GM23248 (cell line): ENCODE data around the gene APOH. TPM values are rescaled to one million over a fixed set of nuclear protein-coding genes. Genes with fewer than 3 reads are reported as not detected.
A peak's percentile ranks its signal among the peaks of the same experiment; 100 is the strongest.
"Not testable (repeated sequence)": the region's sequence is repeated elsewhere in the genome, so short reads cannot be mapped to it uniquely, and the experiment has no call there.

Experiments used
- DNase-seq: peaks from one replicate; pipeline ENCODE4 v3.0.0-alpha.2; 2015
- H2AFZ ChIP-seq: fragments of 200-600 bp; sonication (generic); 2 replicates; pipeline ENCODE4 v1.6.1; 2016; ENCODE audit warnings: antibody characterized with exemption
- H3F3A ChIP-seq: fragments of 200-600 bp; sonication (generic); 2 replicates; pipeline ENCODE4 v1.6.1; 2016; ENCODE audit warnings: mild to moderate bottlenecking, antibody characterized with exemption, mixed run types; ENCODE audit not compliant: insufficient read depth
- H3K27ac ChIP-seq: fragments of 200-600 bp; sonication (generic); 2 replicates; pipeline ENCODE4 v1.5.1; 2016; ENCODE audit warnings: mild to moderate bottlenecking
- H3K27me3 ChIP-seq: fragments of 200-600 bp; sonication (generic); replicated peaks from 2 replicates; pipeline ENCODE4 v1.6.1; 2016; ENCODE audit warnings: mild to moderate bottlenecking; ENCODE audit not compliant: insufficient read depth
- H3K36me3 ChIP-seq: fragments of 200-600 bp; sonication (generic); 2 replicates; pipeline ENCODE4 v1.6.1; 2016; ENCODE audit warnings: low read depth, mild to moderate bottlenecking
- H3K4me1 ChIP-seq: fragments of 200-600 bp; sonication (generic); 2 replicates; pipeline ENCODE4 v1.6.1; 2016; ENCODE audit warnings: mild to moderate bottlenecking; ENCODE audit not compliant: insufficient read depth
- H3K4me2 ChIP-seq: fragments of 200-600 bp; sonication (generic); one replicate; pipeline ENCODE4 v1.6.1; 2016; ENCODE audit warnings: mild to moderate bottlenecking; ENCODE audit not compliant: unreplicated experiment
- H3K4me3 ChIP-seq: fragments of 200-600 bp; sonication (generic); 2 replicates; pipeline ENCODE4 v1.5.1; 2016; ENCODE audit warnings: mild to moderate bottlenecking
- H3K79me2 ChIP-seq: fragments of 200-600 bp; sonication (generic); 2 replicates; pipeline ENCODE4 v1.6.1; 2016; ENCODE audit warnings: mild to moderate bottlenecking; ENCODE audit not compliant: insufficient read depth
- H3K9ac ChIP-seq: fragments of 200-600 bp; sonication (generic); 2 replicates; pipeline ENCODE4 v1.6.1; 2016; ENCODE audit warnings: mild to moderate bottlenecking
- H3K9me2 ChIP-seq: fragments of 200-600 bp; sonication (generic); 2 replicates; pipeline ENCODE4 v1.6.1; 2016; ENCODE audit warnings: mixed run types, mild to moderate bottlenecking, moderate library complexity; ENCODE audit not compliant: insufficient read depth
- H3K9me3 ChIP-seq: fragments of 200-600 bp; sonication (generic); one replicate; pipeline ENCODE4 v1.6.1; 2017; ENCODE audit warnings: low read depth
- H4K20me1 ChIP-seq: fragments of 200-600 bp; sonication (generic); 2 replicates; pipeline ENCODE4 v1.6.0; 2016; ENCODE audit not compliant: insufficient read depth
- EZH2 ChIP-seq: fragments of 200-600 bp; sonication (generic); IDR thresholded peaks from 2 replicates; pipeline ENCODE4 v1.6.1; 2018; ENCODE audit warnings: antibody characterized with exemption, mild to moderate bottlenecking; ENCODE audit not compliant: insufficient read depth, poor library complexity, severe bottlenecking
- EZH2phosphoT487 ChIP-seq: fragments of 200-600 bp; sonication (generic); IDR thresholded peaks from 2 replicates; pipeline ENCODE4 v1.6.1; 2018; ENCODE audit warnings: antibody characterized with exemption, moderate library complexity, mild to moderate bottlenecking, low read depth; ENCODE audit not compliant: insufficient read depth
- WGBS, 2 experiments: methylation state at CpG; one replicate each; pipeline ENCODE4 v1.1.6; 2015 to 2017; ENCODE audit warnings: low lambda C conversion rate in 2 of 2, low coverage in 1 of 2; ENCODE audit errors: missing lambda C conversion rate in 2 of 2; 5-methylcytosine and 5-hydroxymethylcytosine counted together
- in situ Hi-C: fragments of 300-500 bp; cut with MboI; formaldehyde crosslinking; loops from 2 replicates; pipeline ENCODE4 v1.15.0; 2020
- polyA plus RNA-seq: library from polyadenylated mRNA; unstranded; fragments of >200 nt; fragmentation: Nextera tagmentation; extraction: Ambion mirVana; gene quantifications from 2 replicates; pipeline ENCODE4 v1.2.1, GENCODE V29; 2016
- total RNA-seq: library from RNA; depleted of rRNA; stranded (reverse); fragments of >200 nt; shearing (Covaris generic); gene quantifications from 2 replicates; pipeline ENCODE4 v1.2.3, GENCODE V29; 2014

Gene APOH
- total and polyA plus RNA-seq, 2 experiments from 2014 or later, result not detected

- Histone ChIP-seq H3K36me3 (no peaks in the 10 kb centered on the region), H3K27ac (no peak overlapping the region), H2AFZ (no peak overlapping the region), H3K9me2 (no peaks in the 10 kb centered on the region), H3K9me3 (no peaks in the 10 kb centered on the region), H3K9ac (no peak overlapping the region), H3K4me2 (no peak overlapping the region), H3K27me3 (no peaks in the 10 kb centered on the region), H3K4me1 (no peaks in the 10 kb centered on the region), H4K20me1 (no peaks in the 10 kb centered on the region), H3K79me2 (no peaks in the 10 kb centered on the region), H3K4me3 (no peak overlapping the region), H3F3A (no peaks in the 10 kb centered on the region)
- WGBS, 2 experiments, result 92 to 94% methylated on average over 6 of the region's 6 CpGs
- DNase-seq, result no peak
- in situ Hi-C loops, result loop anchor here (25.0 kb wide), 1 partner anchor 302 kb away; no protein-coding TSS in a partner anchor
- TF ChIP-seq EZH2, result no peak
- no peak for TF ChIP-seq EZH2phosphoT487
Observed at GRCh38 chr17:66260275-66260674, 31.1 kb upstream of the APOH start.

- DNase-seq, result no peak
- Histone ChIP-seq H3K27me3 (no peaks in the 10 kb centered on the region), H3K4me1 (no peaks in the 10 kb centered on the region), H3K9me3 (no peaks in the 10 kb centered on the region), H4K20me1 (no peaks in the 10 kb centered on the region), H3F3A (no peaks in the 10 kb centered on the region), H3K9me2 (no peaks in the 10 kb centered on the region), H3K4me3 (no peak overlapping the region), H3K4me2 (no peak overlapping the region), H2AFZ (peak overlapping the region; percentile 47; the same call in 1 of the 2 replicates), H3K36me3 (no peaks in the 10 kb centered on the region), H3K27ac (no peak overlapping the region), H3K9ac (no peak overlapping the region), H3K79me2 (no peaks in the 10 kb centered on the region)
- TF ChIP-seq EZH2phosphoT487 (no peak), EZH2 (no peak)
- WGBS, 2 experiments, result 66% methylated on average over 3 of the region's 3 CpGs
- in situ Hi-C loops, result loop anchor here (25.0 kb wide), 1 partner anchor 307 kb away; no protein-coding TSS in a partner anchor
Observed at GRCh38 chr17:66255527-66255971, 26.3 kb upstream of the APOH start.

- peak; percentile 88 for DNase-seq
- Histone ChIP-seq H3K9me3 (no peaks in the 10 kb centered on the region), H3K27me3 (no peaks in the 10 kb centered on the region), H3K36me3 (no peaks in the 10 kb centered on the region), H3F3A (no peaks in the 10 kb centered on the region), H3K4me3 (no peak overlapping the region), H3K4me2 (no peak overlapping the region), H3K9ac (no peak overlapping the region), H3K4me1 (no peaks in the 10 kb centered on the region), H2AFZ (peak overlapping the region; percentile 47; the same call in 1 of the 2 replicates), H3K79me2 (no peaks in the 10 kb centered on the region), H3K9me2 (no peaks in the 10 kb centered on the region), H3K27ac (no peak overlapping the region), H4K20me1 (no peaks in the 10 kb centered on the region)
- TF ChIP-seq EZH2 (no peak), EZH2phosphoT487 (no peak)
- in situ Hi-C loops, result loop anchor here (25.0 kb wide), 1 partner anchor 307 kb away; no protein-coding TSS in a partner anchor
- WGBS, 2 experiments, result 25 to 26% methylated on average over 4 of the region's 4 CpGs
Observed at GRCh38 chr17:66255112-66255511, 25.9 kb upstream of the APOH start.

GRCh38 chr17:66253458-66253857 lies 24.2 kb upstream of the APOH start:
- WGBS, 2 experiments, result 88 to 92% methylated on average over 8 of the region's 8 CpGs
- not testable (repeated sequence) for H4K20me1 ChIP-seq, H3K27ac ChIP-seq, H3K9me3 ChIP-seq, H2AFZ ChIP-seq, H3K27me3 ChIP-seq, H3K9ac ChIP-seq, H3K79me2 ChIP-seq, H3K4me2 ChIP-seq, DNase-seq, H3F3A ChIP-seq, H3K9me2 ChIP-seq, H3K4me3 ChIP-seq, H3K4me1 ChIP-seq, H3K36me3 ChIP-seq
- in situ Hi-C loops, result loop anchor here (25.0 kb wide), 1 partner anchor 309 kb away; no protein-coding TSS in a partner anchor

GRCh38 chr17:66250686-66251085 lies 21.5 kb upstream of the APOH start:
- in situ Hi-C loops, result loop anchor here (25.0 kb wide), 1 partner anchor 312 kb away; no protein-coding TSS in a partner anchor
- 97% methylated on average over 3 of the region's 3 CpGs for WGBS, 2 experiments
- TF ChIP-seq EZH2, result no peak
- no peak for TF ChIP-seq EZH2phosphoT487

More at GRCh38 chr17:66250686-66251085, 21.5 kb upstream of the APOH start:
- Histone ChIP-seq H3K4me2 (no peak overlapping the region), H3K9ac (no peak overlapping the region), H3K9me2 (no peaks in the 10 kb centered on the region), H3F3A (0 out of 2 replicates have a peak, but pooled peaks cover 5% of the 10 kb centered on the region), H3K27me3 (no peaks in the 10 kb centered on the region), H3K9me3 (no peaks in the 10 kb centered on the region), H3K79me2 (no peaks in the 10 kb centered on the region), H2AFZ (no peak overlapping the region), H3K27ac (no peak overlapping the region), H3K4me3 (no peak overlapping the region), H3K4me1 (no peaks in the 10 kb centered on the region), H4K20me1 (no peaks in the 10 kb centered on the region), H3K36me3 (no peaks in the 10 kb centered on the region)
- no peak for DNase-seq
